SK-N-SH treated with all-trans-retinoic acid at 6 μM for 48 hours (cell line): ENCODE results near the gene GALNTL6.
A peak's percentile ranks its signal among the peaks of the same experiment; 100 is the strongest.

Experiments used
- ATAC-seq: fragments of 200-7000 bp; cut with Tn5 transposase; 3 replicates; pipeline ENCODE4 v1.9.1; 2020; ENCODE audit warnings: mild to moderate bottlenecking, moderate library complexity
- ARNTL ChIP-seq: fragments of 450-650 bp; formaldehyde crosslinking; IDR thresholded peaks from 2 replicates; pipeline ENCODE4 v1.5.0; 2020; ENCODE audit warnings: low read depth, mild to moderate bottlenecking, moderate library complexity, borderline replicate concordance
- BACH2 ChIP-seq: fragments of 250-450 bp; sonication (Bioruptor Pico); IDR thresholded peaks from 2 replicates; pipeline ENCODE4 v1.9.0; 2021; ENCODE audit warnings: mild to moderate bottlenecking, borderline replicate concordance
- CREB5 ChIP-seq: fragments of 250-450 bp; sonication (Bioruptor Pico); IDR thresholded peaks from 2 replicates; pipeline ENCODE4 v1.5.1; 2020; ENCODE audit warnings: low read depth, mild to moderate bottlenecking, moderate library complexity
- CSDC2 ChIP-seq: fragments of 250-450 bp; sonication (Bioruptor Pico); IDR thresholded peaks from 2 replicates; pipeline ENCODE4 v1.5.0; 2020; ENCODE audit warnings: mild to moderate bottlenecking, moderate library complexity
- ESRRG ChIP-seq: fragments of 250-450 bp; sonication (Bioruptor Pico); IDR thresholded peaks from 2 replicates; pipeline ENCODE4 v1.6.1; 2021; ENCODE audit warnings: mild to moderate bottlenecking
- GLIS3 ChIP-seq: fragments of 250-450 bp; sonication (Bioruptor Pico); IDR thresholded peaks from 2 replicates; pipeline ENCODE4 v1.5.0; 2020; ENCODE audit warnings: mild to moderate bottlenecking, moderate library complexity
- ISL1 ChIP-seq: fragments of 250-450 bp; sonication (Bioruptor Pico); IDR thresholded peaks from 2 replicates; pipeline ENCODE4 v2.1.2; 2022; ENCODE audit warnings: mild to moderate bottlenecking, moderate library complexity
- OSR1 ChIP-seq: fragments of 250-450 bp; sonication (Bioruptor Pico); IDR thresholded peaks from 2 replicates; pipeline ENCODE4 v1.8.0; 2022; ENCODE audit warnings: moderate library complexity, mild to moderate bottlenecking, inconsistent platforms
- PATZ1 ChIP-seq: fragments of 250-450 bp; sonication (Bioruptor Pico); IDR thresholded peaks from 2 replicates; pipeline ENCODE4 v1.8.0; 2020; ENCODE audit warnings: mild to moderate bottlenecking, moderate library complexity, borderline replicate concordance
- POU6F1 ChIP-seq: fragments of 250-450 bp; sonication (Bioruptor Pico); IDR thresholded peaks from 2 replicates; pipeline ENCODE4 v1.8.0; 2021; ENCODE audit warnings: low read depth, mild to moderate bottlenecking, moderate library complexity, borderline replicate concordance
- PPARA ChIP-seq: fragments of 250-450 bp; sonication (Bioruptor Pico); IDR thresholded peaks from 2 replicates; pipeline ENCODE4 v1.5.0; 2020; ENCODE audit warnings: mild to moderate bottlenecking, borderline replicate concordance
- RARB ChIP-seq: fragments of 250-450 bp; sonication (Bioruptor Pico); IDR thresholded peaks from 2 replicates; pipeline ENCODE4 v1.8.0; 2021; ENCODE audit warnings: mild to moderate bottlenecking, moderate library complexity
- SNAI2 ChIP-seq: fragments of 250-450 bp; sonication (Bioruptor Pico); IDR thresholded peaks from 2 replicates; pipeline ENCODE4 v1.5.0; 2020; ENCODE audit warnings: mild to moderate bottlenecking, moderate library complexity
- TOX ChIP-seq: fragments of 250-450 bp; sonication (Bioruptor Pico); IDR thresholded peaks from 2 replicates; pipeline ENCODE4 v1.8.0; 2021; ENCODE audit warnings: mild to moderate bottlenecking, moderate library complexity, borderline replicate concordance
- TSHZ2 ChIP-seq: fragments of 250-450 bp; sonication (Bioruptor Pico); IDR thresholded peaks from 2 replicates; pipeline ENCODE4 v1.5.0; 2020; ENCODE audit warnings: mild to moderate bottlenecking, moderate library complexity
- ZC3H10 ChIP-seq: fragments of 250-450 bp; sonication (Bioruptor Pico); IDR thresholded peaks from 2 replicates; pipeline ENCODE4 v1.5.1; 2021; ENCODE audit warnings: mild to moderate bottlenecking, moderate library complexity
- ZFP3 ChIP-seq: fragments of 250-450 bp; sonication (Bioruptor Pico); IDR thresholded peaks from 2 replicates; pipeline ENCODE4 v1.5.0; 2020; ENCODE audit warnings: mild to moderate bottlenecking, moderate library complexity
- ZFP30 ChIP-seq: fragments of 450-650 bp; formaldehyde crosslinking; IDR thresholded peaks from 2 replicates; pipeline ENCODE4 v1.5.0; 2022; ENCODE audit warnings: mild to moderate bottlenecking, moderate library complexity
- ZNF70 ChIP-seq: fragments of 450-650 bp; formaldehyde crosslinking; IDR thresholded peaks from 2 replicates; pipeline ENCODE4 v1.5.0; 2020; ENCODE audit warnings: mild to moderate bottlenecking, moderate library complexity

The GALNTL6 gene

GRCh38 chr4:172232966-172233365 is 419.8 kb downstream of the GALNTL6 start:
- ATAC-seq = no peak

GRCh38 chr4:172243551-172243950 is 430.3 kb downstream of the GALNTL6 start:
- TF ChIP-seq POU6F1 = no peak
- TF ChIP-seq GLIS3 = no peak
- no peak for TF ChIP-seq ISL1 (CRISPR knock-in tag)
- TF ChIP-seq RARB = no peak
- TF ChIP-seq ARNTL (CRISPR knock-in tag) = no peak
- no peak for TF ChIP-seq ZFP3 (CRISPR knock-in tag)
- no peak for TF ChIP-seq ZNF70 (CRISPR knock-in tag)
- TF ChIP-seq TSHZ2 (CRISPR knock-in tag) = no peak
- TF ChIP-seq CSDC2 = no peak
- no peak for TF ChIP-seq PATZ1 (CRISPR knock-in tag)
- TF ChIP-seq CREB5 (CRISPR knock-in tag) = no peak
- TF ChIP-seq ZFP30 = no peak
- no peak for TF ChIP-seq ESRRG (CRISPR knock-in tag)
- TF ChIP-seq TOX (CRISPR knock-in tag) = no peak
- no peak for TF ChIP-seq OSR1 (CRISPR knock-in tag)
- TF ChIP-seq SNAI2 (CRISPR knock-in tag) = no peak
- ATAC-seq = no peak

More at GRCh38 chr4:172232966-172233365, 419.8 kb downstream of the GALNTL6 start:
- no peak for TF ChIP-seq ISL1 (CRISPR knock-in tag)
- TF ChIP-seq SNAI2 (CRISPR knock-in tag) = no peak
- TF ChIP-seq RARB = no peak
- TF ChIP-seq PPARA (CRISPR knock-in tag) = no peak
- no peak for TF ChIP-seq OSR1 (CRISPR knock-in tag)
- TF ChIP-seq ZFP30 = no peak
- no peak for TF ChIP-seq ARNTL (CRISPR knock-in tag)
- no peak for TF ChIP-seq ZC3H10 (CRISPR knock-in tag)
- no peak for TF ChIP-seq CREB5 (CRISPR knock-in tag)
- TF ChIP-seq PATZ1 (CRISPR knock-in tag) = no peak
- TF ChIP-seq, all 23 proteins: peak for 0

GRCh38 chr4:172245516-172245915 is 432.3 kb downstream of the GALNTL6 start:
- TF ChIP-seq ISL1 (CRISPR knock-in tag) = peak; percentile 74; the same call in 1 of the 2 replicates
- no peak for TF ChIP-seq BACH2 (CRISPR knock-in tag)
- ATAC-seq = no peak
